HG03342 (cell line): Measurements from ENCODE around the gene ADRB2.

Source experiments
- ATAC-seq: cut with Tn5 transposase; IDR thresholded peaks from one replicate; pipeline ENCODE4 v1.9.1; 2021; ENCODE audit warnings: mild to moderate bottlenecking, moderate library complexity; ENCODE audit not compliant: unreplicated experiment

ADRB2 gene

GRCh38 chr5:148805326-148806290 is 20.8 kb upstream of the ADRB2 start:
- ATAC-seq = peak; percentile 34

- ATAC-seq = no peak
Measured at GRCh38 chr5:148806520-148806931, 19.9 kb upstream of the ADRB2 start.

GRCh38 chr5:148807851-148808250 is 18.6 kb upstream of the ADRB2 start:
- peak; percentile 22 for ATAC-seq

- ATAC-seq = peak; percentile 64
Measured at GRCh38 chr5:148808864-148809642, 17.4 kb upstream of the ADRB2 start.

DNA sequence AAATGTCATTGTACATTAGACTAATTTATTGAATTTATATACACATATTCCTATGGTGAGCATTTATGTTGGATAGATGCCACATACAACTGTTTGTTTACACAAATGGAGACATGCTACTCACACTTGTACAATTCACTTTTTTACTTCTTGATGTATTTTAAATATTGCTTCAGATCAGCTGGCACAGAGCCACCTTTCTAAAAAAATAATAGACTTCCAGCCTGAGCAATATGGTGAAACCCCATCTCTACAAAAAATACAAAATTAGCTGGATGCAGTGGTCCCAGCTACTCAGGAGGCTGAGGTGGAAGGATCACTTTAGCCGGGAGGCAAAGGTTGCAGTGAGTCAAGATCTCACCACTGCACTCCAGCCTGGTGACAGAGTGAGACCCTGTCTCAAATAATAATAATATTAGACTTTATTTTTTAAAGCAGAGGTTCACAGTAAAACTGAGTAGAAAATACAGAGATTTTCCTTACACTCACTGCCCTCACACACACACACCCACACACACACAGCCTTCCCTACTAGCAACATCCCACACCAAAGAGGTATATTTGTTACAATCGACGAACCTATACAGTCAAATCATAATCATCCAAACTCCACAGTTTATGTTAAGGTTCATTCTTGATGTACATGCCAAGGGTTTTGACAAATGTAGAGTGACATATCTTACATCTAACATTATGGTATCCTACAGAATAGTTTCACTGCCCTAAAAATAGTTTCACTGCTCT is 16.5 kb upstream of the ADRB2 start:
- no peak for ATAC-seq

GRCh38 chr5:148810823-148811222 is 15.6 kb upstream of the ADRB2 start:
- no peak for ATAC-seq

DNA sequence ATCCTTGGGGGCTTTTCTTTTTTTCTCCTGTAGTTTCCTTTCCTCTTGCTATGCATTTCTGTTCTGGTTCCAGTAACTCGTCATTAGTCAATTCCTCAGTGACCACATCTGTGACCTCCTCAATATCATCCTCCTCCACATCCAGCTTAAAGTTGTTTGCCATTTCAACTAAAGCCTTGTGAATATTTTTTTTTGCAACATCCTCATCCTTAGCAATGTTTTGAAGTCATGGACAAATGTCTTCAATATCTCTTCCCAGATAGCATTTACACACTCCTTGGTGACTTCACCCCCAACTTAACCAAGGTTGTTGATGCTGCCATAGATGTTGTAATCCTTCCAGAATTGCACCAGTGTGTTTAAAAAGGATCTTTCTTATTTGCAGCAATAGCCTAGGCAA is 14.7 kb upstream of the ADRB2 start:
- ATAC-seq = no peak

GRCh38 chr5:148815086-148815485 is 11.3 kb upstream of the ADRB2 start:
- ATAC-seq = no peak

GRCh38 chr5:148815578-148815977 is 10.8 kb upstream of the ADRB2 start:
- no peak for ATAC-seq

GRCh38 chr5:148816357-148816756 is 10.1 kb upstream of the ADRB2 start:
- no peak for ATAC-seq

DNA sequence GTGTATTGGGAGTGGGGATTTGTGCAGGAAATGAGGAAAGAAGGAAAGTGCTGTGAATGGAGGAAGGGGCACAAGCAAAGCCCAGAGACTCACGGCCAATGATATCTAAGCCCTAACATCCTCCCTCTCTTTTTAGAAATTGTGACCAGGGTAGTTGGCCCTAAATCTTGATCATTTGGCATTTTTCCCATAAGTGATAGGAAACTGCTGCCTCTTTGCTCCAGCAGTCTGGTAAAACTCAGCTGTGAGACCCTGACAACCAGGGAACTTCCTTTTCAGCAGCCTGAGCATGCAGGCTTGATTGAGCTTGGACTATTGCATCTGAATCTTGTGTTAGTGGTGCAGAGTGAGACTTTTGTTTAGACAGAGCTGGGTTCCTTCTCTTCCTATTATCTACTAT is 9.6 kb upstream of the ADRB2 start:
- ATAC-seq = no peak

GRCh38 chr5:148817606-148818005 is 8.8 kb upstream of the ADRB2 start:
- no peak for ATAC-seq

DNA sequence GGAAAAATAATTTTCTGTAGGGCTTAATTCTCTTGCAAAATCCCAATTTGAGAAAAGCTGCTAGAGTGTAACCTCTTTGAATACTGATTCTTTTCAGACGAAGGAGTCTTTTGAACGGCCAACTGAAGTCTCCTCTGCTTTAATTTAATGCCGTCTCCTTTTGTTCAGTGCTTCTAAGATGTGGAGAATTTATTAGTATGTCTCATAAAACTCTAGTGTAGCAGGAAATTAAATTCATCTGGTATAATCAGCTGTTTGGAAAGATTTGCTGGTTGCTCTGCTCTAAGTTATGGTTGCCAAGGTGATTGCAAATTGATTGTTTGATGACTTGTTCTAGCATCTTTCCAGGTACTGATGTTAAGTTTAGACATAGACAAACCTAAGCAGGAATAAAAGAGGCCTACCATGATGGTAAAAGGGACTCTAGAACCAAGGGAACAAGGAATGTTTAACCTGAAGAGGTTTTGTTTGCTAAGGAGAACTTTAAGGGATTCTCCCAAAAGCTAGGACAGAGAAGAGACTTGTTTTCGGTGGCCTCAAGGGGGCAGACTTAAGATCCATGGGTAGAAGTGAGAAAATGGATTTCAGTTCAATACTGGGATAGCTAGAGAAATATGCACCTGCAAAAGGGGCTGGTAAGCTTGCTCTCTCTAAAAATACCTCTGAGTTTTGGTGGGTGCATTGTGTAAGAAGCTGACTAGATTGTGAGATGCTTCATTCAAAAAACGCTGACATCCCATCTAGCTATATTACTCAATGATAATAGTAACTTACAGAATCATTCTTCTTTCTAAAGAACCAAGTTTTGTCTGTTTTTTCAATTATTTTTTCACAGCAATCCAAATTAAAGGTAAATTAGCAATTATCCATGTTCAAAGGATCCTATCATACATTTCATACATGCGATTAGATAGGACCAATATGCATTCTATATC is 5.7 kb upstream of the ADRB2 start:
- peak; percentile 60 for ATAC-seq

DNA sequence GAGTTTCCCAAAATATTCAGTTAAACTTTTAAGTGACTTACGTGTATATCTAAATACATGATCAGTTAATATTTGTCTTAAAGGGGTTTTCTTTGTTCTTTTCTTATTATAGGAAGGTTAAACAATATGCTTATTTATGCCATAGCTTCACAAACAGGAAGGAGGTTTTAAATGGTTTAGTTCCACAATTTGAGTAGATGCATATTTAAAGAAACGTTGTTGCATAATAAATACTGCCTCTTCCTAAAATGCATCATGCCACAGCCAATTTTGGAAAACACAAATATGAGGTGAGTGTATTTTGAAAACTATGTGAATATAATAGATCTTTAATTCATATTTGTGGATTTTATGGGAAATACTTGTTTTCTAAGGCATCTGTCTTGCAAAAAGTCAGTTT is 2.5 kb upstream of the ADRB2 start:
- no peak for ATAC-seq

DNA sequence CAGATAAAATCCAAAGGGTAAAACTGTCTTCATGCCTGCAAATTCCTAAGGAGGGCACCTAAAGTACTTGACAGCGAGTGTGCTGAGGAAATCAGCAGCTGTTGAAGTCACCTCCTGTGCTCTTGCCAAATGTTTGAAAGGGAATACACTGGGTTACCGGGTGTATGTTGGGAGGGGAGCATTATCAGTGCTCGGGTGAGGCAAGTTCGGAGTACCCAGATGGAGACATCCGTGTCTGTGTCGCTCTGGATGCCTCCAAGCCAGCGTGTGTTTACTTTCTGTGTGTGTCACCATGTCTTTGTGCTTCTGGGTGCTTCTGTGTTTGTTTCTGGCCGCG is 727 bp upstream of the ADRB2 start:
- ATAC-seq = peak; percentile 14

DNA sequence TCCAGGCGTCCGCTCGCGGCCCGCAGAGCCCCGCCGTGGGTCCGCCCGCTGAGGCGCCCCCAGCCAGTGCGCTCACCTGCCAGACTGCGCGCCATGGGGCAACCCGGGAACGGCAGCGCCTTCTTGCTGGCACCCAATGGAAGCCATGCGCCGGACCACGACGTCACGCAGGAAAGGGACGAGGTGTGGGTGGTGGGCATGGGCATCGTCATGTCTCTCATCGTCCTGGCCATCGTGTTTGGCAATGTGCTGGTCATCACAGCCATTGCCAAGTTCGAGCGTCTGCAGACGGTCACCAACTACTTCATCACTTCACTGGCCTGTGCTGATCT is 294 bp downstream of the ADRB2 start:
- peak; percentile 18 for ATAC-seq

GRCh38 chr5:148827723-148828122 is 1.3 kb downstream of the ADRB2 start:
- no peak for ATAC-seq

- ATAC-seq = no peak
Measured at GRCh38 chr5:148828511-148829247, 2.3 kb downstream of the ADRB2 start.

- ATAC-seq = no peak
Measured at GRCh38 chr5:148829248-148829594, 2.8 kb downstream of the ADRB2 start.

DNA sequence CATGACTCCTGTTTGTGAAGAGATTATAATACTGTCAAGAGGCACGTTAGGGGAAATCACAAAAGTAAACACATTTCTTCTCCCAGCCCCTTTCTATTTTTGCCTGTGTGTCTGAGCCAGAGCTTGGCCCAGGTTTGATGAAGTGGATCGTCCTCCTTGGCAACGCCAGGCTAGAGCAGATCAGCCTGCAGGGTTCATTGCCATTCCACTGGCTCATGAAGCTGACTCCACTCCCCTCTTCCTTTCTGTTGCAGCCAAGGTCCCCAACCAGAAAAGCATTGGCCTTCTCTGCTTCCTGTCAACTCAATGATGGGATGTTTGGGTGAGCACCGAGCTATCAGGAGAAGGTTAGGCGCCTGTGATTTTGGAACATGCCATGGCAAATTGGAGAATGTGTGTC is 3.3 kb downstream of the ADRB2 start:
- ATAC-seq = no peak
